ENCODE measurements around the gene RFX5.

Gene RFX5

GRCh38 chr1:151325646-151326429, 21.2 kb downstream of the RFX5 start:
- peak overlapping the region; percentile 97; the same call in 1 of the 2 replicates for H3K27ac ChIP-seq (replicated peaks)
- DNase-seq (ENCODE audit: low read depth in 1 of 2, low spot score in 1 of 2), result no peak
- H3K4me3 ChIP-seq (replicated peaks; ENCODE audit: insufficient read depth, low read length), result peak overlapping the region; percentile 70
- H3K27me3 ChIP-seq (ENCODE audit: insufficient read depth, poor library complexity, severe bottlenecking), result no peaks in the 10 kb centered on the region
- no peak for TF ChIP-seq CTCF (IDR thresholded peaks at IDR 0.05; ENCODE audit: insufficient read depth, low read length)
- TF ChIP-seq SPI1 (IDR thresholded peaks at IDR 0.05; ENCODE audit: borderline replicate concordance, low read depth), result no peak
- no peak for TF ChIP-seq GABPA (IDR thresholded peaks at IDR 0.05; ENCODE audit: low read depth)
- no peak for TF ChIP-seq POLR2AphosphoS5 (IDR thresholded peaks at IDR 0.05; ENCODE audit: low read depth)
- no peak for TF ChIP-seq REST (IDR thresholded peaks at IDR 0.05; ENCODE audit: insufficient replicate concordance, low read depth)

GRCh38 chr1:151325231-151325630, 21.8 kb downstream of the RFX5 start:
- no peak overlapping the region for H3K4me3 ChIP-seq (replicated peaks; ENCODE audit: insufficient read depth, low read length)
- no peak for TF ChIP-seq POLR2AphosphoS5 (IDR thresholded peaks at IDR 0.05; ENCODE audit: low read depth)
- TF ChIP-seq SPI1 (IDR thresholded peaks at IDR 0.05; ENCODE audit: borderline replicate concordance, low read depth), result no peak
- no peak for TF ChIP-seq REST (IDR thresholded peaks at IDR 0.05; ENCODE audit: insufficient replicate concordance, low read depth)
- no peak for TF ChIP-seq CTCF (IDR thresholded peaks at IDR 0.05; ENCODE audit: insufficient read depth, low read length)
- TF ChIP-seq GABPA (IDR thresholded peaks at IDR 0.05; ENCODE audit: low read depth), result no peak
- H3K27me3 ChIP-seq (ENCODE audit: insufficient read depth, poor library complexity, severe bottlenecking), result no peaks in the 10 kb centered on the region
- no peak overlapping the region for H3K27ac ChIP-seq (replicated peaks)
- DNase-seq (ENCODE audit: low read depth in 1 of 2, low spot score in 1 of 2), result no peak

- H3K27me3 ChIP-seq (ENCODE audit: insufficient read depth, poor library complexity, severe bottlenecking), result no peaks in the 10 kb centered on the region
- no peak for DNase-seq (ENCODE audit: low read depth in 1 of 2, low spot score in 1 of 2)
- TF ChIP-seq REST (IDR thresholded peaks at IDR 0.05; ENCODE audit: insufficient replicate concordance, low read depth) (no peak), GABPA (IDR thresholded peaks at IDR 0.05; ENCODE audit: low read depth) (no peak), SPI1 (IDR thresholded peaks at IDR 0.05; ENCODE audit: borderline replicate concordance, low read depth) (no peak), POLR2AphosphoS5 (IDR thresholded peaks at IDR 0.05; ENCODE audit: low read depth) (no peak), CTCF (IDR thresholded peaks at IDR 0.05; ENCODE audit: insufficient read depth, low read length) (no peak)
- no peak overlapping the region for H3K4me3 ChIP-seq (replicated peaks; ENCODE audit: insufficient read depth, low read length)
- no peak overlapping the region for H3K27ac ChIP-seq (replicated peaks)
Observed at GRCh38 chr1:151324390-151324930, 22.6 kb downstream of the RFX5 start.
